Pons (tissue), 1 donor: ENCODE data around the gene GRIN2A.

Experiments
- DNase-seq: peaks from one replicate; pipeline ENCODE4 v3.0.0-alpha.2; 2016; ENCODE audit warnings: low spot score

GRIN2A gene

GRCh38 chr16:10085078-10085798 is 97.0 kb downstream of the GRIN2A start:
- DNase-seq = no peak

- DNase-seq = no peak
These were observed 98.9 kb downstream of the GRIN2A start for GRCh38 chr16:10083301-10083700.

GRCh38 chr16:10081201-10081940 is 100.9 kb downstream of the GRIN2A start:
- DNase-seq = no peak

- DNase-seq = peak; percentile 60
These were observed 102.0 kb downstream of the GRIN2A start for GRCh38 chr16:10080051-10080772.

GRCh38 chr16:10078541-10078949 is 103.7 kb downstream of the GRIN2A start:
- no peak for DNase-seq

- DNase-seq = no peak
These were observed 104.4 kb downstream of the GRIN2A start for GRCh38 chr16:10077861-10078260.

- no peak for DNase-seq
These were observed 106.2 kb downstream of the GRIN2A start for GRCh38 chr16:10076037-10076436.

- no peak for DNase-seq
These were observed 111.6 kb downstream of the GRIN2A start for GRCh38 chr16:10070591-10070990.

GRCh38 chr16:10069374-10069773 is 112.9 kb downstream of the GRIN2A start:
- no peak for DNase-seq

- no peak for DNase-seq
These were observed 114.4 kb downstream of the GRIN2A start for GRCh38 chr16:10067835-10068234.

- no peak for DNase-seq
These were observed 114.8 kb downstream of the GRIN2A start for GRCh38 chr16:10067406-10067805.

- DNase-seq = no peak
These were observed 117.2 kb downstream of the GRIN2A start for GRCh38 chr16:10065019-10065418.

GRCh38 chr16:10048850-10049249 is 133.4 kb downstream of the GRIN2A start:
- no peak for DNase-seq

- DNase-seq = no peak
These were observed 136.3 kb downstream of the GRIN2A start for GRCh38 chr16:10045947-10046346.

- no peak for DNase-seq
These were observed 136.9 kb downstream of the GRIN2A start for GRCh38 chr16:10045291-10045775.

- DNase-seq = no peak
These were observed 141.8 kb downstream of the GRIN2A start for GRCh38 chr16:10040136-10041080.

- peak; percentile 87 for DNase-seq
These were observed 142.8 kb downstream of the GRIN2A start for GRCh38 chr16:10039220-10040096.

GRCh38 chr16:10037751-10038150 is 144.5 kb downstream of the GRIN2A start:
- no peak for DNase-seq

- DNase-seq = no peak
These were observed 145.3 kb downstream of the GRIN2A start for GRCh38 chr16:10036956-10037355.

GRCh38 chr16:10033556-10033955 is 148.7 kb downstream of the GRIN2A start:
- no peak for DNase-seq

- no peak for DNase-seq
These were observed 150.3 kb downstream of the GRIN2A start for GRCh38 chr16:10031955-10032354.
